Caco-2 (cell line): ENCODE data around the gene CSK. TPM values are rescaled to one million over a fixed set of nuclear protein-coding genes. Genes with fewer than 3 reads are reported as not detected.

Experiments
- BruUV-seq: library from RNA; stranded (reverse); fragments of 400-500 nt; replicated peaks from 2 replicates; lab custom pipeline; 2021; lab: Mats Ljungman, UMichigan
- CTCF ChIA-PET: fragments of 300-600 bp; sonication (Branson Sonifier 250); formaldehyde crosslinking; loops from one replicate; lab custom pipeline; 2022; ENCODE audit warnings: antibody characterized with exemption; lab: Charles Lee
- POLR2A ChIA-PET: fragments of 300-600 bp; sonication (Branson Sonifier 250); formaldehyde crosslinking; loops from one replicate; lab custom pipeline; 2022; ENCODE audit warnings: antibody characterized with exemption; lab: Charles Lee
- DNase-seq, 2 experiments: peaks; one replicate each; pipeline versions ENCODE4 v3.0.0 to v3.0.0-alpha.2; 2020 to 2022
- H3K27me3 ChIP-seq: replicated peaks from 2 replicates; pipeline ENCODE4 v1.6.0; 2011; ENCODE audit warnings: low read length; ENCODE audit not compliant: control insufficient read depth, insufficient read depth
- H3K36me3 ChIP-seq: 2 replicates; pipeline ENCODE4 v1.5.1; 2011; ENCODE audit warnings: low read length; ENCODE audit not compliant: control insufficient read depth, insufficient read depth
- H3K4me1 ChIP-seq: fragments of 250-450 bp; sonication (Bioruptor Pico); 2 replicates; pipeline ENCODE4 v1.5.1; 2020; ENCODE audit warnings: mild to moderate bottlenecking
- H3K4me3 ChIP-seq: 2 replicates; pipeline ENCODE4 v1.5.1; 2011; ENCODE audit warnings: low read depth, mild to moderate bottlenecking, control low read depth, low read length
- H3K9me3 ChIP-seq: fragments of 250-450 bp; sonication (Bioruptor Pico); 2 replicates; pipeline ENCODE4 v1.5.1; 2020; ENCODE audit warnings: mild to moderate bottlenecking, moderate library complexity
- H3K27ac Mint-ChIP-seq: one replicate; pipeline ENCODE4 v1.8.0; 2022; ENCODE audit warnings: mixed read lengths; ENCODE audit not compliant: unreplicated experiment
- H3K27me3 Mint-ChIP-seq: one replicate; pipeline ENCODE4 v1.8.0; 2022; ENCODE audit warnings: mixed read lengths; ENCODE audit not compliant: insufficient read depth, unreplicated experiment
- H3K36me3 Mint-ChIP-seq: one replicate; pipeline ENCODE4 v1.8.0; 2022; ENCODE audit warnings: mild to moderate bottlenecking, mixed read lengths; ENCODE audit not compliant: insufficient read depth, unreplicated experiment
- H3K4me1 Mint-ChIP-seq: one replicate; pipeline ENCODE4 v1.8.0; 2022; ENCODE audit warnings: low read depth, mixed read lengths; ENCODE audit not compliant: unreplicated experiment
- H3K4me3 Mint-ChIP-seq: one replicate; pipeline ENCODE4 v1.8.0; 2022; ENCODE audit warnings: mild to moderate bottlenecking, moderate library complexity, mixed read lengths; ENCODE audit not compliant: unreplicated experiment
- H3K9me3 Mint-ChIP-seq: one replicate; pipeline ENCODE4 v1.8.0; 2022; ENCODE audit warnings: mixed read lengths; ENCODE audit not compliant: unreplicated experiment
- intact Hi-C: fragments of 100-400 bp; cut with micrococcal nuclease; formaldehyde crosslinking; loops from one replicate; pipeline ENCODE4 v1.10.0; 2022; ENCODE audit not compliant: unreplicated experiment
- total RNA-seq: library from RNA; stranded (reverse); gene quantifications from 2 replicates; pipeline ENCODE4 v1.2.3, GENCODE V29; 2022
- TF ChIP-seq, protein P1 (sequence below), 2 experiments: fragments of 200-600 bp in 1 of 2; IDR thresholded peaks; 1 replicate in 1 of 2; 2 replicates in 1 of 2; pipeline versions ENCODE4 v1.5.1 to v1.8.0; 2011 to 2022; ENCODE audit warnings: antibody characterized with exemption in 1 of 2, control low read depth in 1 of 2, inconsistent platforms in 1 of 2, low read depth in 1 of 2, low read length in 1 of 2, mild to moderate bottlenecking in 1 of 2, moderate library complexity in 1 of 2; ENCODE audit not compliant: insufficient read depth in 1 of 2, severe bottlenecking in 1 of 2, unreplicated experiment in 1 of 2

The CSK gene
- total RNA-seq, 1 experiment from 2014 or later = 62.7 TPM

DNA sequence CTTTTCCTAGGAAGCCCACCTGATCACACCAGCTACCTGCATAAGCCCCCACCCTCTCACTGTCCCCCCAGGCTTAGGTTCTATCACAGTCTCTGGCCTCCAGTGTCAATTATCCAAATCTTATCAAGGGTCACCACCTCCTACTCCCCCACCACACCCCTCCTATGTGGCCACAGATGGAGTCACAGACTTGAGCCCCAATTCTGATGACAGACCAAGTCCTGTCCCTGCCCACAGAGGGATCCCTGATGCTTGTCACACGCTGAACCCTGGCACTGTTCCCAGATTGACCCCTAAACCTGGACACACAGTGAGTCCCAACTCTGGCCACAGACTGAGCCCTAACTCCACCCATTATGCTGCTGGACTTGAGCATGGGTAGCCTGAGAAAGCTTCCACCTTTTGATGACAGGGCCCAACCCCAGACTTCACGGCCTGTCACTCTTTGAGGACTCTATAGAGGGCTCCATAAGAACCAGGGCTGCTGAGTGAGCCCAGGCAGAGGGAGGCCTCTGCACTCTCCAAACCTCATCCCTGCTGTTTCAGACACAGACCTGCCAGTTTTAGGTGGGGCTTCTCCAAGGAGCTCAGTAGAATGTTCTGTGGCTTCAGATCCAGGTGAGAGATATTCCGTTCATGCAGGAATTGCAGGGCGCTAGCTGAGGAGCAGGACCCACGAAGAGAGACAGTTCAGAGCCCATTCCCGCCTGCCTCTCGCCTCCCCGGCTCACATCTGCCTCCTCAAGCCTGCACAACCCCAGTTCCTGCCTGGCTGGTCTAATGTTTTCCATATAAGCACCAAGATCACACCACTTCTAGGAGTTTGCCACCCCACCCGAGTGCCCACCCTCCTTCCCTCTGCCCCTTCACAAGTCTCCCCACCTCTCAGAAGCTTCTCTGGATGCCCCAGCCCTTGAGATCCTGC lies 59.2 kb downstream of the CSK start:
- H3K4me3 ChIP-seq = no peak overlapping the region
- TF ChIP-seq, protein P1, sequence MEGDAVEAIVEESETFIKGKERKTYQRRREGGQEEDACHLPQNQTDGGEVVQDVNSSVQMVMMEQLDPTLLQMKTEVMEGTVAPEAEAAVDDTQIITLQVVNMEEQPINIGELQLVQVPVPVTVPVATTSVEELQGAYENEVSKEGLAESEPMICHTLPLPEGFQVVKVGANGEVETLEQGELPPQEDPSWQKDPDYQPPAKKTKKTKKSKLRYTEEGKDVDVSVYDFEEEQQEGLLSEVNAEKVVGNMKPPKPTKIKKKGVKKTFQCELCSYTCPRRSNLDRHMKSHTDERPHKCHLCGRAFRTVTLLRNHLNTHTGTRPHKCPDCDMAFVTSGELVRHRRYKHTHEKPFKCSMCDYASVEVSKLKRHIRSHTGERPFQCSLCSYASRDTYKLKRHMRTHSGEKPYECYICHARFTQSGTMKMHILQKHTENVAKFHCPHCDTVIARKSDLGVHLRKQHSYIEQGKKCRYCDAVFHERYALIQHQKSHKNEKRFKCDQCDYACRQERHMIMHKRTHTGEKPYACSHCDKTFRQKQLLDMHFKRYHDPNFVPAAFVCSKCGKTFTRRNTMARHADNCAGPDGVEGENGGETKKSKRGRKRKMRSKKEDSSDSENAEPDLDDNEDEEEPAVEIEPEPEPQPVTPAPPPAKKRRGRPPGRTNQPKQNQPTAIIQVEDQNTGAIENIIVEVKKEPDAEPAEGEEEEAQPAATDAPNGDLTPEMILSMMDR (IDR thresholded peaks at IDR 0.05; ENCODE audit: insufficient read depth in 1 of 2, low read depth in 1 of 2, low read length in 1 of 2, severe bottlenecking in 1 of 2, unreplicated experiment in 1 of 2) = no peak
- DNase-seq = no peak
- no peak overlapping the region for H3K27ac Mint-ChIP-seq
- peak overlapping the region; percentile 84 for H3K4me3 Mint-ChIP-seq
- peaks cover 13% of the 10 kb centered on the region for H3K4me1 ChIP-seq
- no TSS peak for BruUV-seq
- H3K9me3 Mint-ChIP-seq = no peaks in the 10 kb centered on the region
- peaks cover 33% of the 10 kb centered on the region for H3K36me3 Mint-ChIP-seq
- intact Hi-C loops = loop anchor here (5.0 kb wide), 1 partner anchor 111 kb away; no protein-coding TSS in a partner anchor
- H3K27me3 ChIP-seq = no peaks in the 10 kb centered on the region
- no peaks in the 10 kb centered on the region for H3K36me3 ChIP-seq
- CTCF ChIA-PET = interaction anchor here (1.0 kb wide), 2 partner anchors 15 to 49 kb away, joined by 3 read pairs; partner anchors contain the start of genes CPLX3 and MPI
- H3K9me3 ChIP-seq = no peaks in the 10 kb centered on the region
- H3K27me3 Mint-ChIP-seq = no peaks in the 10 kb centered on the region
- POLR2A ChIA-PET = interaction anchor here (1.9 kb wide), 1 partner anchor 65 kb away, joined by 7 read pairs; the partner anchor contains the start of gene FAM219B
- peaks cover 6% of the 10 kb centered on the region for H3K4me1 Mint-ChIP-seq

DNA sequence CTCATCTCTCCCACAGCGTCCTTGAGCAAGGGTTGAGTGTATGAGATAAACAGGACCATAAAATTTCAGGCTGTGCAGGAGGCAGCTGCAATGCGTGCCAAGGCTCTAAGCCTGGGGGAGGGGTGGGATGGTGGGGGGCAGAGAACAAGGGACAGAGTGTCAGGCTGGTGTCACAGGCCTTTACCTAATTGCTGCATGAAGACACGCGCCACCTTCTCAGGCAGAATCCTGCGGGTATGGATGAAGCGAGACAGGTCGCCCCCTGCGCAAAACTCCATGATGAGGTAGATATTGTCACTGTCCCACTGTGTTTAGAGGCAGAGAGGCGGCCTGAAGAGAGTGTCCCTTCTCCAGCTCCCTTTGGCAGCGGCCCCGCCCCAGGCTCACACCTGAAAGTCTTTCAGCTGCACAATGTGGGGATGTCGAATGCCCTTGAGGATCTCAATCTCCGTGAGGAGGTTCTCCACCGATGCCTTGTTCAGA lies 60.1 kb downstream of the CSK start:
- H3K4me1 Mint-ChIP-seq = peaks cover 6% of the 10 kb centered on the region
- Histone ChIP-seq H3K4me3 (peak overlapping the region; percentile 90), H3K9me3 (no peaks in the 10 kb centered on the region), H3K36me3 (no peaks in the 10 kb centered on the region), H3K4me1 (peaks cover 13% of the 10 kb centered on the region), H3K27me3 (no peaks in the 10 kb centered on the region)
- no TSS peak for BruUV-seq
- H3K27ac Mint-ChIP-seq = no peak overlapping the region
- ChIA-PET POLR2A (interaction anchor here (1.9 kb wide), 1 partner anchor 65 kb away, joined by 7 read pairs; the partner anchor contains the start of gene FAM219B), CTCF (interaction anchor here (0.6 to 1.9 kb wide), 6 partner anchors 48 to 160 kb away, joined by 3 to 9 read pairs (median 4); partner anchors contain the start of genes CSK and MPI)
- peaks cover 35% of the 10 kb centered on the region for H3K36me3 Mint-ChIP-seq
- DNase-seq = no peak
- intact Hi-C loops = loop anchor here (2.0 to 5.0 kb wide), 5 partner anchors 31 to 110 kb away; partner anchors contain the start of genes FAM219B and SCAMP2
- no peaks in the 10 kb centered on the region for H3K27me3 Mint-ChIP-seq
- no peaks in the 10 kb centered on the region for H3K9me3 Mint-ChIP-seq
- TF ChIP-seq, protein P1 (IDR thresholded peaks at IDR 0.05; ENCODE audit: insufficient read depth in 1 of 2, low read depth in 1 of 2, low read length in 1 of 2, severe bottlenecking in 1 of 2, unreplicated experiment in 1 of 2) = no peak
- H3K4me3 Mint-ChIP-seq = peak overlapping the region; percentile 84
